ENCODE data around the gene LPAR3.
"Not testable (repeated sequence)": the region's sequence is repeated elsewhere in the genome, so short reads cannot be mapped to it uniquely, and the experiment has no call there.

Gene LPAR3

GRCh38 chr1:84892705-84893618, at the start of gene LPAR3:
TSS of gene LPAR3 (minus strand) at chr1:84893206. CDS start at chr1:84866120, 27,086 bp downstream.
- no peak for DNase-seq (ENCODE audit: low spot score)

- no peak for DNase-seq (ENCODE audit: low spot score)
Measured at GRCh38 chr1:84941843-84942242, 48.8 kb upstream of the LPAR3 start.

- no peak for DNase-seq (ENCODE audit: low spot score)
Measured at GRCh38 chr1:84940481-84940880, 47.5 kb upstream of the LPAR3 start.

- no peak for DNase-seq (ENCODE audit: low spot score)
Measured at GRCh38 chr1:84939761-84940160, 46.8 kb upstream of the LPAR3 start.

- DNase-seq (ENCODE audit: low spot score): no peak
Measured at GRCh38 chr1:84939151-84939550, 46.1 kb upstream of the LPAR3 start.

GRCh38 chr1:84936116-84936810, 43.3 kb upstream of the LPAR3 start:
- DNase-seq (ENCODE audit: low spot score): peak; percentile 92

- no peak for DNase-seq (ENCODE audit: low spot score)
Measured at GRCh38 chr1:84933011-84933611, 40.1 kb upstream of the LPAR3 start.

- DNase-seq (ENCODE audit: low spot score): no peak
Measured at GRCh38 chr1:84930831-84931230, 37.8 kb upstream of the LPAR3 start.

- no peak for DNase-seq (ENCODE audit: low spot score)
Measured at GRCh38 chr1:84930329-84930728, 37.3 kb upstream of the LPAR3 start.

- no peak for DNase-seq (ENCODE audit: low spot score)
Measured at GRCh38 chr1:84929581-84929980, 36.6 kb upstream of the LPAR3 start.

GRCh38 chr1:84928979-84929378, 36.0 kb upstream of the LPAR3 start:
- no peak for DNase-seq (ENCODE audit: low spot score)

- no peak for DNase-seq (ENCODE audit: low spot score)
Measured at GRCh38 chr1:84923317-84923716, 30.3 kb upstream of the LPAR3 start.

- DNase-seq (ENCODE audit: low spot score): no peak
Measured at GRCh38 chr1:84920159-84920558, 27.2 kb upstream of the LPAR3 start.

GRCh38 chr1:84919461-84919970, 26.5 kb upstream of the LPAR3 start:
- peak; percentile 21 for DNase-seq (ENCODE audit: low spot score)

- no peak for DNase-seq (ENCODE audit: low spot score)
Measured at GRCh38 chr1:84918726-84919336, 25.8 kb upstream of the LPAR3 start.

GRCh38 chr1:84916897-84917296, 23.9 kb upstream of the LPAR3 start:
- DNase-seq (ENCODE audit: low spot score): no peak

GRCh38 chr1:84913555-84913892, 20.5 kb upstream of the LPAR3 start:
- DNase-seq (ENCODE audit: low spot score): no peak

GRCh38 chr1:84912726-84913554, 19.9 kb upstream of the LPAR3 start:
- DNase-seq (ENCODE audit: low spot score): no peak

- DNase-seq (ENCODE audit: low spot score): not testable (repeated sequence)
Measured at GRCh38 chr1:84908746-84909464, 15.9 kb upstream of the LPAR3 start.

GRCh38 chr1:84907095-84907827, 14.3 kb upstream of the LPAR3 start:
- DNase-seq (ENCODE audit: low spot score): no peak

All from Ammon's horn (tissue), 1 donor.